SJCRH30 (cell line): ENCODE measurements around the gene EBNA1BP2. TPM values are rescaled to one million over a fixed set of nuclear protein-coding genes. Genes with fewer than 3 reads are reported as not detected.

Source experiments
- DNase-seq, 2 experiments: peaks; one replicate each; pipeline ENCODE4 v3.0.0-alpha.2; 2015 to 2020
- H3K27ac ChIP-seq: fragments of 250-450 bp; sonication (Bioruptor Pico); 2 replicates; pipeline ENCODE4 v1.5.1; 2020; ENCODE audit warnings: mild to moderate bottlenecking, moderate library complexity
- H3K27me3 ChIP-seq: fragments of 250-450 bp; sonication (Bioruptor Pico); 2 replicates; pipeline ENCODE4 v1.5.1; 2020; ENCODE audit warnings: mild to moderate bottlenecking, moderate library complexity
- H3K36me3 ChIP-seq: fragments of 250-450 bp; sonication (Bioruptor Pico); 2 replicates; pipeline ENCODE4 v1.5.1; 2020; ENCODE audit warnings: mild to moderate bottlenecking, moderate library complexity
- H3K4me1 ChIP-seq: fragments of 250-450 bp; sonication (Bioruptor Pico); 2 replicates; pipeline ENCODE4 v1.5.1; 2020; ENCODE audit warnings: mild to moderate bottlenecking, moderate library complexity
- H3K4me3 ChIP-seq: fragments of 250-450 bp; sonication (Bioruptor Pico); 2 replicates; pipeline ENCODE4 v1.5.1; 2020; ENCODE audit warnings: mild to moderate bottlenecking, moderate library complexity
- H3K9me3 ChIP-seq: fragments of 250-450 bp; sonication (Bioruptor Pico); replicated peaks from 2 replicates; pipeline ENCODE4 v1.5.1; 2020; ENCODE audit warnings: mild to moderate bottlenecking, moderate library complexity
- total RNA-seq: library from RNA; depleted of rRNA; stranded (reverse); fragments of >200 nt; shearing (Covaris generic); gene quantifications from 2 replicates; pipeline ENCODE4 v1.2.3, GENCODE V29; 2014

EBNA1BP2 gene
- total RNA-seq, 1 experiment from 2014 or later, result 95.8 TPM

GRCh38 chr1:43197343-43198127 is 25.4 kb upstream of the EBNA1BP2 start:
- no peaks in the 10 kb centered on the region; the same call in 1 of the 2 replicates for H3K36me3 ChIP-seq
- H3K4me1 ChIP-seq, result no peaks in the 10 kb centered on the region
- no peaks in the 10 kb centered on the region; the same call in 1 of the 2 replicates for H3K27me3 ChIP-seq
- no peak overlapping the region for H3K4me3 ChIP-seq
- no peak for DNase-seq
- no peak overlapping the region for H3K27ac ChIP-seq
- H3K9me3 ChIP-seq, result peaks cover 13% of the 10 kb centered on the region

GRCh38 chr1:43194509-43194908 is 22.4 kb upstream of the EBNA1BP2 start:
- no peak overlapping the region for H3K27ac ChIP-seq
- no peak overlapping the region for H3K4me3 ChIP-seq
- H3K36me3 ChIP-seq, result no peaks in the 10 kb centered on the region; the same call in 1 of the 2 replicates
- peaks cover 13% of the 10 kb centered on the region for H3K9me3 ChIP-seq
- no peaks in the 10 kb centered on the region for H3K4me1 ChIP-seq
- no peak for DNase-seq
- no peaks in the 10 kb centered on the region; the same call in 1 of the 2 replicates for H3K27me3 ChIP-seq

- Histone ChIP-seq H3K4me1 (no peaks in the 10 kb centered on the region), H3K27ac (no peak overlapping the region), H3K4me3 (no peak overlapping the region), H3K36me3 (no peaks in the 10 kb centered on the region), H3K27me3 (no peaks in the 10 kb centered on the region), H3K9me3 (peaks cover 2% of the 10 kb centered on the region; the same call in 1 of the 2 replicates)
- DNase-seq, result no peak
Measured at GRCh38 chr1:43188106-43188505, 16.0 kb upstream of the EBNA1BP2 start.

- no peaks in the 10 kb centered on the region for H3K9me3 ChIP-seq
- no peak for DNase-seq
- no peaks in the 10 kb centered on the region for H3K36me3 ChIP-seq
- H3K27me3 ChIP-seq, result no peaks in the 10 kb centered on the region
- H3K4me1 ChIP-seq, result no peaks in the 10 kb centered on the region
- H3K4me3 ChIP-seq, result no peak overlapping the region
- no peak overlapping the region for H3K27ac ChIP-seq
Measured at GRCh38 chr1:43184995-43185394, 12.9 kb upstream of the EBNA1BP2 start.

- H3K9me3 ChIP-seq, result no peaks in the 10 kb centered on the region
Measured at GRCh38 chr1:43184388-43184787, 12.3 kb upstream of the EBNA1BP2 start.

GRCh38 chr1:43177691-43178090 is 5.6 kb upstream of the EBNA1BP2 start:
- Histone ChIP-seq H3K36me3 (no peaks in the 10 kb centered on the region), H3K27ac (no peak overlapping the region), H3K4me1 (peaks cover 2% of the 10 kb centered on the region; the same call in 1 of the 2 replicates), H3K27me3 (peaks cover 6% of the 10 kb centered on the region; the same call in 1 of the 2 replicates), H3K4me3 (no peak overlapping the region), H3K9me3 (peaks cover 3% of the 10 kb centered on the region; the same call in 1 of the 2 replicates)
- DNase-seq, result no peak

More at GRCh38 chr1:43184388-43184787, 12.3 kb upstream of the EBNA1BP2 start:
- H3K4me3 ChIP-seq, result no peak overlapping the region
- no peaks in the 10 kb centered on the region for H3K4me1 ChIP-seq
- H3K27me3 ChIP-seq, result no peaks in the 10 kb centered on the region
- no peak overlapping the region for H3K27ac ChIP-seq
- DNase-seq, result no peak
- H3K36me3 ChIP-seq, result no peaks in the 10 kb centered on the region

GRCh38 chr1:43174873-43175272 is 2.8 kb upstream of the EBNA1BP2 start:
- H3K4me1 ChIP-seq, result peaks cover 3% of the 10 kb centered on the region; the same call in 1 of the 2 replicates
- no peak overlapping the region for H3K27ac ChIP-seq
- no peak for DNase-seq

GRCh38 chr1:43172527-43172972 is 460 bp upstream of the EBNA1BP2 start:
- H3K27me3 ChIP-seq, result peaks cover 3% of the 10 kb centered on the region; the same call in 1 of the 2 replicates
- no peaks in the 10 kb centered on the region; the same call in 1 of the 2 replicates for H3K9me3 ChIP-seq
- H3K27ac ChIP-seq, result no peak overlapping the region
- peaks cover 3% of the 10 kb centered on the region; the same call in 1 of the 2 replicates for H3K4me1 ChIP-seq
- H3K36me3 ChIP-seq, result peaks cover 16% of the 10 kb centered on the region
- H3K4me3 ChIP-seq, result peak overlapping the region; percentile 76
- DNase-seq, result peak; percentile 90 to 92

More at GRCh38 chr1:43174873-43175272, 2.8 kb upstream of the EBNA1BP2 start:
- H3K36me3 ChIP-seq, result no peaks in the 10 kb centered on the region
- no peak overlapping the region for H3K4me3 ChIP-seq
- peaks cover 6% of the 10 kb centered on the region; the same call in 1 of the 2 replicates for H3K27me3 ChIP-seq
- H3K9me3 ChIP-seq, result peaks cover 3% of the 10 kb centered on the region; the same call in 1 of the 2 replicates

GRCh38 chr1:43171312-43171875 is 696 bp downstream of the EBNA1BP2 start:
- Histone ChIP-seq H3K9me3 (no peaks in the 10 kb centered on the region; the same call in 1 of the 2 replicates), H3K4me1 (peaks cover 3% of the 10 kb centered on the region; the same call in 1 of the 2 replicates), H3K27me3 (no peaks in the 10 kb centered on the region), H3K4me3 (peak overlapping the region; percentile 76), H3K27ac (no peak overlapping the region; the same call in 1 of the 2 replicates), H3K36me3 (peaks cover 22% of the 10 kb centered on the region)
- no peak for DNase-seq

- Histone ChIP-seq H3K27me3 (no peaks in the 10 kb centered on the region), H3K4me3 (no peak overlapping the region), H3K36me3 (peaks cover 39% of the 10 kb centered on the region), H3K9me3 (no peaks in the 10 kb centered on the region), H3K4me1 (no peaks in the 10 kb centered on the region), H3K27ac (no peak overlapping the region)
- no peak for DNase-seq
Measured at GRCh38 chr1:43165765-43166164, 6.3 kb downstream of the EBNA1BP2 start.

- no peak overlapping the region for H3K4me3 ChIP-seq
- no peaks in the 10 kb centered on the region for H3K4me1 ChIP-seq
- H3K27ac ChIP-seq, result no peak overlapping the region
- peaks cover 39% of the 10 kb centered on the region for H3K36me3 ChIP-seq
- no peaks in the 10 kb centered on the region for H3K9me3 ChIP-seq
- DNase-seq, result no peak
- no peaks in the 10 kb centered on the region for H3K27me3 ChIP-seq
Measured at GRCh38 chr1:43165162-43165561, 6.9 kb downstream of the EBNA1BP2 start.

- H3K9me3 ChIP-seq, result no peaks in the 10 kb centered on the region
- no peaks in the 10 kb centered on the region for H3K27me3 ChIP-seq
- no peaks in the 10 kb centered on the region for H3K4me1 ChIP-seq
- H3K36me3 ChIP-seq, result no peaks in the 10 kb centered on the region
- no peak for DNase-seq
- no peak overlapping the region for H3K27ac ChIP-seq
- H3K4me3 ChIP-seq, result no peak overlapping the region
Measured at GRCh38 chr1:43156026-43156425, 16.1 kb downstream of the EBNA1BP2 start.

- H3K36me3 ChIP-seq, result no peaks in the 10 kb centered on the region
- H3K4me3 ChIP-seq, result no peak overlapping the region
- H3K9me3 ChIP-seq, result no peaks in the 10 kb centered on the region
- H3K27ac ChIP-seq, result no peak overlapping the region
- no peak for DNase-seq
- H3K27me3 ChIP-seq, result no peaks in the 10 kb centered on the region
- H3K4me1 ChIP-seq, result no peaks in the 10 kb centered on the region
Measured at GRCh38 chr1:43153443-43153842, 18.6 kb downstream of the EBNA1BP2 start.

GRCh38 chr1:43152866-43153265 is 19.2 kb downstream of the EBNA1BP2 start:
- no peaks in the 10 kb centered on the region for H3K27me3 ChIP-seq
- no peak overlapping the region for H3K27ac ChIP-seq
- H3K4me1 ChIP-seq, result no peaks in the 10 kb centered on the region
- no peak overlapping the region for H3K4me3 ChIP-seq
- DNase-seq, result peak in 1 of 2 experiments; percentile 8
- H3K36me3 ChIP-seq, result no peaks in the 10 kb centered on the region
- no peaks in the 10 kb centered on the region for H3K9me3 ChIP-seq

GRCh38 chr1:43149889-43150288 is 22.2 kb downstream of the EBNA1BP2 start:
- Histone ChIP-seq H3K9me3 (no peaks in the 10 kb centered on the region), H3K4me1 (no peaks in the 10 kb centered on the region), H3K27me3 (0 out of 2 replicates have a peak, but pooled peaks cover 3% of the 10 kb centered on the region), H3K36me3 (no peaks in the 10 kb centered on the region), H3K4me3 (no peak overlapping the region), H3K27ac (no peak overlapping the region)
- DNase-seq, result no peak
